Naive thymus-derived CD4-positive, alpha-beta T cell (primary cell): Measurements from ENCODE around the gene TNFAIP2. TPM values are rescaled to one million over a fixed set of nuclear protein-coding genes. Genes with fewer than 3 reads are reported as not detected.

Source experiments
- ATAC-seq: fragments of 150-1000 bp; cut with Tn5 transposase; 2 replicates; pipeline ENCODE4 v1.10.0; 2021; ENCODE audit warnings: mild to moderate bottlenecking, moderate library complexity
- CTCF ChIA-PET: fragments of 350-600 bp; sonication (Branson Sonifier 250); formaldehyde crosslinking; loops from one replicate; lab custom pipeline; 2021; ENCODE audit warnings: antibody characterized with exemption; lab: Charles Lee
- POLR2A ChIA-PET: fragments of 350-600 bp; sonication (Branson Sonifier 250); formaldehyde crosslinking; loops from one replicate; lab custom pipeline; 2021; ENCODE audit warnings: antibody characterized with exemption, inconsistent platforms; lab: Charles Lee
- DNase-seq, 9 donors: peaks; one replicate each; pipeline versions ENCODE4 v3.0.0 to v3.0.0-alpha.2; 2020 to 2022; ENCODE audit warnings: mixed read lengths in 1 of 9
- H3K27ac ChIP-seq: one replicate; pipeline ENCODE4 v1.7.0; 2013; ENCODE audit warnings: mild to moderate bottlenecking, low read depth, low read length, moderate library complexity
- H3K27me3 ChIP-seq, 2 donors: one replicate each; pipeline ENCODE4 v1.7.0; 2013; ENCODE audit warnings: low read length in 2 of 2, mild to moderate bottlenecking in 2 of 2, moderate library complexity in 2 of 2; ENCODE audit not compliant: control insufficient read depth in 2 of 2, insufficient read depth in 2 of 2
- H3K36me3 ChIP-seq, 3 experiments: 1 replicate in 2 of 3; 2 replicates in 1 of 3; pipeline ENCODE4 v1.7.0; 2013; ENCODE audit warnings: low read length in 3 of 3, mild to moderate bottlenecking in 3 of 3, moderate library complexity in 1 of 3; ENCODE audit not compliant: insufficient read depth in 3 of 3, control insufficient read depth in 2 of 3
- H3K4me1 ChIP-seq, 2 donors: one replicate each; pipeline ENCODE4 v1.7.0; 2013; ENCODE audit warnings: low read length in 2 of 2, mild to moderate bottlenecking in 2 of 2, moderate library complexity in 1 of 2; ENCODE audit not compliant: control insufficient read depth in 2 of 2, insufficient read depth in 2 of 2
- H3K4me3 ChIP-seq: 2 replicates; pipeline ENCODE4 v1.7.0; 2013; ENCODE audit warnings: mild to moderate bottlenecking, low read length
- H3K9me3 ChIP-seq, 3 experiments: 1 replicate in 2 of 3; 2 replicates in 1 of 3; pipeline ENCODE4 v1.7.0; 2013; ENCODE audit warnings: low read length in 3 of 3; ENCODE audit not compliant: control insufficient read depth in 2 of 3
- H3K27ac Mint-ChIP-seq, 9 donors: one replicate each; pipeline ENCODE4 v1.8.0; 2020 to 2022; ENCODE audit warnings: mixed read lengths in 9 of 9, mild to moderate bottlenecking in 8 of 9, moderate library complexity in 5 of 9, inconsistent platforms in 2 of 9
- H3K27me3 Mint-ChIP-seq, 5 donors: one replicate each; pipeline ENCODE4 v1.8.0; 2021 to 2022; ENCODE audit warnings: mixed read lengths in 5 of 5, mild to moderate bottlenecking in 1 of 5
- H3K36me3 Mint-ChIP-seq, 5 donors: one replicate each; pipeline ENCODE4 v1.8.0; 2020 to 2022; ENCODE audit warnings: mixed read lengths in 5 of 5, mild to moderate bottlenecking in 3 of 5, inconsistent platforms in 1 of 5
- H3K4me1 Mint-ChIP-seq, 7 donors: one replicate each; pipeline ENCODE4 v1.8.0; 2020 to 2022; ENCODE audit warnings: mixed read lengths in 7 of 7, mild to moderate bottlenecking in 3 of 7, inconsistent platforms in 1 of 7
- H3K4me3 Mint-ChIP-seq, 10 donors: one replicate each; pipeline ENCODE4 v1.8.0; 2020 to 2022; ENCODE audit warnings: mild to moderate bottlenecking in 10 of 10, mixed read lengths in 10 of 10, moderate library complexity in 6 of 10, inconsistent platforms in 2 of 10
- H3K9me3 Mint-ChIP-seq, 11 donors: one replicate each; pipeline ENCODE4 v1.8.0; 2020 to 2022; ENCODE audit warnings: mixed read lengths in 11 of 11, mild to moderate bottlenecking in 4 of 11, inconsistent platforms in 1 of 11, moderate library complexity in 1 of 11
- intact Hi-C, 2 donors: fragments of 100-400 bp; cut with micrococcal nuclease; formaldehyde crosslinking; loops; one replicate each; pipeline ENCODE4 v1.15.1; 2023
- polyA plus RNA-seq, 2 donors: library from polyadenylated mRNA; unstranded; fragments of 300-500 nt; fragmentation: Illumina TruSeq; gene quantifications; one replicate each; pipeline ENCODE4 v1.2.3, GENCODE V29; 2021
- total RNA-seq, 6 experiments: library from RNA in 5 of 6; stranded (reverse) in 5 of 6; gene quantifications; 1 replicate in 5 of 6; 2 replicates in 1 of 6; pipeline ENCODE4 v1.2.3 and lab custom pipeline; 2021 to 2026

The TNFAIP2 gene
- total and polyA plus RNA-seq, 7 experiments from 2014 or later: 1.1 to 309 (median 5.5) TPM; not detected in 2

GRCh38 chr14:103102689-103103260, 20.5 kb upstream of the TNFAIP2 start:
- Mint-ChIP-seq H3K27me3 (peaks cover 22 to 40% (median 27%) of the 10 kb centered on the region in 5 donors), H3K4me3 (peak overlapping the region in 1 of 10 donors; percentile 42), H3K4me1 (peaks cover 0 to 16% (median 8%) of the 10 kb centered on the region in 7 donors), H3K36me3 (no peaks in the 10 kb centered on the region), H3K9me3 (no peaks in the 10 kb centered on the region), H3K27ac (no peak overlapping the region)
- no peaks in the 10 kb centered on the region for H3K27me3 ChIP-seq
- no peaks in the 10 kb centered on the region for H3K9me3 ChIP-seq
- no peak for DNase-seq
- no peak for ATAC-seq
- H3K36me3 ChIP-seq: no peaks in the 10 kb centered on the region
- no peak overlapping the region for H3K27ac ChIP-seq
- peaks cover 0 to 3% of the 10 kb centered on the region in 2 donors for H3K4me1 ChIP-seq
- no peak overlapping the region for H3K4me3 ChIP-seq
- POLR2A ChIA-PET: no interaction called here
- intact Hi-C loops: no loop called here
- CTCF ChIA-PET: interaction anchor here (1.0 kb wide), 1 partner anchor 42 kb away, joined by 3 read pairs; no protein-coding TSS in a partner anchor

GRCh38 chr14:103103461-103104388, 19.5 kb upstream of the TNFAIP2 start:
- no peak for DNase-seq
- H3K9me3 ChIP-seq: no peaks in the 10 kb centered on the region
- no peak overlapping the region for H3K27ac ChIP-seq
- Mint-ChIP-seq H3K4me3 (peak overlapping the region in 3 of 10 donors; percentile 55 to 58 (median 56)), H3K4me1 (peaks cover 0 to 16% (median 8%) of the 10 kb centered on the region in 7 donors), H3K9me3 (no peaks in the 10 kb centered on the region), H3K27ac (no peak overlapping the region), H3K36me3 (no peaks in the 10 kb centered on the region), H3K27me3 (peaks cover 21 to 40% (median 28%) of the 10 kb centered on the region in 5 donors)
- no peaks in the 10 kb centered on the region for H3K27me3 ChIP-seq
- intact Hi-C loops: loop anchor here in 1 of 2 donors (2.0 kb wide), 1 partner anchor 81 kb away; no protein-coding TSS in a partner anchor
- peaks cover 0 to 3% of the 10 kb centered on the region in 2 donors for H3K4me1 ChIP-seq
- no peaks in the 10 kb centered on the region for H3K36me3 ChIP-seq
- POLR2A ChIA-PET: no interaction called here
- CTCF ChIA-PET: interaction anchor here (0.6 to 2.6 kb wide), 6 partner anchors 43 to 393 kb away, joined by 3 to 9 read pairs (median 4); no protein-coding TSS in a partner anchor
- ATAC-seq: no peak
- H3K4me3 ChIP-seq: no peak overlapping the region

- no peaks in the 10 kb centered on the region for H3K36me3 Mint-ChIP-seq
- ChIA-PET POLR2A (no interaction called here), CTCF (interaction anchor here (0.6 to 2.6 kb wide), 9 partner anchors 8 to 410 kb away, joined by 3 to 9 read pairs (median 4); no protein-coding TSS in a partner anchor)
- ATAC-seq (no peak), DNase-seq (no peak)
- H3K27me3 Mint-ChIP-seq: peaks cover 21 to 40% (median 28%) of the 10 kb centered on the region in 5 donors
- H3K4me3 Mint-ChIP-seq: peak overlapping the region in 1 of 10 donors; percentile 55
- no peak overlapping the region for H3K27ac ChIP-seq
- intact Hi-C loops: loop anchor here in 1 of 2 donors (2.0 kb wide), 1 partner anchor 80 kb away; no protein-coding TSS in a partner anchor
- H3K36me3 ChIP-seq: no peaks in the 10 kb centered on the region
- peaks cover 0 to 16% (median 8%) of the 10 kb centered on the region in 7 donors for H3K4me1 Mint-ChIP-seq
- H3K9me3 Mint-ChIP-seq: no peaks in the 10 kb centered on the region
- H3K4me1 ChIP-seq: peaks cover 0 to 3% of the 10 kb centered on the region in 2 donors
- no peaks in the 10 kb centered on the region for H3K9me3 ChIP-seq
- H3K4me3 ChIP-seq: no peak overlapping the region
- H3K27me3 ChIP-seq: no peaks in the 10 kb centered on the region
- no peak overlapping the region for H3K27ac Mint-ChIP-seq
Measured at GRCh38 chr14:103104389-103104653, 18.9 kb upstream of the TNFAIP2 start.

GRCh38 chr14:103104654-103105452, 18.4 kb upstream of the TNFAIP2 start:
- no peaks in the 10 kb centered on the region for H3K36me3 ChIP-seq
- intact Hi-C loops: loop anchor here (1.0 to 2.0 kb wide), 5 partner anchors 36 to 411 kb away; no protein-coding TSS in a partner anchor
- no peaks in the 10 kb centered on the region for H3K9me3 ChIP-seq
- no peaks in the 10 kb centered on the region for H3K9me3 Mint-ChIP-seq
- no peak overlapping the region for H3K27ac ChIP-seq
- H3K4me1 Mint-ChIP-seq: peaks cover 0 to 16% (median 8%) of the 10 kb centered on the region in 7 donors
- H3K27me3 ChIP-seq: no peaks in the 10 kb centered on the region
- H3K36me3 Mint-ChIP-seq: no peaks in the 10 kb centered on the region
- CTCF ChIA-PET: interaction anchor here (0.6 to 2.6 kb wide), 14 partner anchors 9 to 658 kb away, joined by 3 to 9 read pairs (median 4); no protein-coding TSS in a partner anchor
- ATAC-seq (peak; percentile 87), DNase-seq (peak; percentile 52 to 81 (median 73))
- H3K27ac Mint-ChIP-seq: peak overlapping the region in 2 of 9 donors; percentile 47 to 57
- H3K4me1 ChIP-seq: peaks cover 0 to 3% of the 10 kb centered on the region in 2 donors
- H3K4me3 Mint-ChIP-seq: peak overlapping the region in 7 of 10 donors; percentile 5 to 64 (median 53)
- POLR2A ChIA-PET: no interaction called here
- H3K4me3 ChIP-seq: no peak overlapping the region
- H3K27me3 Mint-ChIP-seq: peaks cover 21 to 39% (median 28%) of the 10 kb centered on the region in 5 donors

GRCh38 chr14:103105580-103106150, 17.6 kb upstream of the TNFAIP2 start:
- H3K36me3 ChIP-seq: no peaks in the 10 kb centered on the region
- H3K9me3 Mint-ChIP-seq: no peaks in the 10 kb centered on the region
- H3K4me3 Mint-ChIP-seq: no peak overlapping the region
- ATAC-seq (no peak), DNase-seq (peak in 1 of 9 donors; percentile 14)
- H3K4me1 Mint-ChIP-seq: peaks cover 0 to 16% (median 8%) of the 10 kb centered on the region in 7 donors
- H3K4me1 ChIP-seq: peaks cover 0 to 3% of the 10 kb centered on the region in 2 donors
- H3K27ac ChIP-seq: no peak overlapping the region
- H3K27ac Mint-ChIP-seq: peak overlapping the region in 1 of 9 donors; percentile 47
- intact Hi-C loops: loop anchor here (1.0 to 2.0 kb wide), 5 partner anchors 36 to 411 kb away; no protein-coding TSS in a partner anchor
- H3K9me3 ChIP-seq: no peaks in the 10 kb centered on the region
- ChIA-PET POLR2A (no interaction called here), CTCF (interaction anchor here (0.6 to 2.6 kb wide), 12 partner anchors 9 to 659 kb away, joined by 3 to 9 read pairs (median 4); no protein-coding TSS in a partner anchor)
- no peaks in the 10 kb centered on the region for H3K27me3 ChIP-seq
- H3K27me3 Mint-ChIP-seq: peaks cover 22 to 41% (median 30%) of the 10 kb centered on the region in 5 donors
- no peak overlapping the region for H3K4me3 ChIP-seq
- no peaks in the 10 kb centered on the region for H3K36me3 Mint-ChIP-seq
